Neural cell (in vitro differentiated cells): ENCODE results near the gene KLHDC3. TPM values are rescaled to one million over a fixed set of nuclear protein-coding genes. Genes with fewer than 3 reads are reported as not detected.
"Not testable (repeated sequence)": the region's sequence is repeated elsewhere in the genome, so short reads cannot be mapped to it uniquely, and the experiment has no call there.

ENCODE experiments used
- H2AFZ ChIP-seq: fragments of 200-600, 300-800 bp; sonication (generic), shearing (Covaris generic); 2 replicates; pipeline ENCODE4 v1.6.0; 2014; ENCODE audit warnings: low read depth, mild to moderate bottlenecking, antibody characterized with exemption, low read length, moderate library complexity
- H3F3A ChIP-seq: fragments of 200-600 bp; shearing (Covaris generic); 2 replicates; pipeline ENCODE4 v1.6.1; 2016; ENCODE audit warnings: mild to moderate bottlenecking, moderate library complexity, mixed read lengths, antibody characterized with exemption, low read length; ENCODE audit not compliant: insufficient read depth, poor library complexity, severe bottlenecking
- H3K27ac ChIP-seq: fragments of 200-600, 300-800 bp; sonication (generic), shearing (Covaris generic); 2 replicates; pipeline ENCODE4 v1.5.1; 2014; ENCODE audit warnings: mild to moderate bottlenecking, low read length, moderate library complexity
- H3K27me3 ChIP-seq: fragments of 300-800, 200-600 bp; sonication (generic), shearing (Covaris generic); 2 replicates; pipeline ENCODE4 v1.6.0; 2014; ENCODE audit warnings: mild to moderate bottlenecking, low read depth, low read length, moderate library complexity; ENCODE audit not compliant: insufficient read depth
- H3K36me3 ChIP-seq: fragments of 300-800, 200-600 bp; sonication (generic), shearing (Covaris generic); 2 replicates; pipeline ENCODE4 v1.5.1; 2014; ENCODE audit warnings: mild to moderate bottlenecking, antibody characterized with exemption, low read length, moderate library complexity; ENCODE audit not compliant: insufficient read depth
- H3K4me2 ChIP-seq: fragments of 300-800, 200-600 bp; sonication (generic), shearing (Covaris generic); 2 replicates; pipeline ENCODE4 v1.6.0; 2014; ENCODE audit warnings: mild to moderate bottlenecking, low read length
- H3K4me3 ChIP-seq: fragments of 300-800, 200-600 bp; sonication (generic), shearing (Covaris generic); 2 replicates; pipeline ENCODE4 v1.5.1; 2014; ENCODE audit warnings: mild to moderate bottlenecking, low read length, moderate library complexity
- H3K79me2 ChIP-seq: fragments of 200-600 bp; shearing (Covaris generic); replicated peaks from 2 replicates; pipeline ENCODE4 v1.6.0; 2014; ENCODE audit warnings: mild to moderate bottlenecking, low read length, moderate library complexity; ENCODE audit not compliant: insufficient read depth
- H3K9ac ChIP-seq: fragments of 300-800, 200-600 bp; sonication (generic), shearing (Covaris generic); 2 replicates; pipeline ENCODE4 v1.6.1; 2016; ENCODE audit warnings: mild to moderate bottlenecking, low read length, mixed read lengths
- H3K9me2 ChIP-seq: fragments of 200-600 bp; shearing (Covaris generic); 2 replicates; pipeline ENCODE4 v1.6.1; 2016; ENCODE audit warnings: mild to moderate bottlenecking, low read length, mixed read lengths; ENCODE audit not compliant: insufficient read depth
- H3K9me3 ChIP-seq: fragments of 200-600, 300-800 bp; sonication (generic), shearing (Covaris generic); 2 replicates; pipeline ENCODE4 v1.6.1; 2016; ENCODE audit warnings: mild to moderate bottlenecking, mixed run types, low read length, moderate library complexity, mixed read lengths
- H4K20me1 ChIP-seq: fragments of 200-600 bp; shearing (Covaris generic); 2 replicates; pipeline ENCODE4 v1.6.1; 2016; ENCODE audit warnings: mild to moderate bottlenecking, mixed run types; ENCODE audit not compliant: insufficient read depth
- CTCF ChIP-seq: fragments of 450-650 bp; IDR thresholded peaks from 2 replicates; pipeline ENCODE4 v1.5.1; 2014; ENCODE audit warnings: antibody characterized with exemption, mild to moderate bottlenecking, moderate library complexity; ENCODE audit not compliant: poor library complexity, severe bottlenecking
- EP300 ChIP-seq: fragments of 450-650 bp; conservative IDR thresholded peaks from 2 replicates; pipeline ENCODE4 v1.6.1; 2014; ENCODE audit warnings: antibody characterized with exemption, mild to moderate bottlenecking, moderate library complexity; ENCODE audit not compliant: poor library complexity, severe bottlenecking
- EZH2 ChIP-seq: fragments of 200-600, 300-800 bp; shearing (Covaris generic), sonication (generic); IDR thresholded peaks from 2 replicates; pipeline ENCODE4 v1.6.1; 2014; ENCODE audit warnings: antibody characterized with exemption, low read length, borderline replicate concordance, mild to moderate bottlenecking; ENCODE audit not compliant: insufficient read depth, poor library complexity, severe bottlenecking
- MXI1 ChIP-seq: fragments of 450-650 bp; conservative IDR thresholded peaks from 2 replicates; pipeline ENCODE4 v1.6.1; 2014; ENCODE audit warnings: antibody characterized with exemption, mild to moderate bottlenecking; ENCODE audit not compliant: poor library complexity, severe bottlenecking
- POLR2AphosphoS5 ChIP-seq: IDR thresholded peaks from 2 replicates; pipeline ENCODE4 v1.6.1; 2012
- RAD21 ChIP-seq: fragments of 450-650 bp; conservative IDR thresholded peaks from 2 replicates; pipeline ENCODE4 v1.6.1; 2014; ENCODE audit warnings: antibody characterized with exemption, mild to moderate bottlenecking, moderate library complexity
- REST ChIP-seq: IDR thresholded peaks from 2 replicates; pipeline ENCODE4 v1.6.1; 2012; ENCODE audit warnings: borderline replicate concordance
- SMC3 ChIP-seq: fragments of 450-650 bp; conservative IDR thresholded peaks from 2 replicates; pipeline ENCODE4 v1.6.1; 2014; ENCODE audit warnings: antibody characterized with exemption, mild to moderate bottlenecking, moderate library complexity; ENCODE audit not compliant: poor library complexity
- TAF1 ChIP-seq: IDR thresholded peaks from 2 replicates; pipeline ENCODE4 v1.6.1; 2012; ENCODE audit warnings: low read depth
- polyA plus RNA-seq: library from polyadenylated mRNA; depleted of rRNA; stranded (reverse); fragments of >200 nt; gene quantifications from 2 replicates; pipeline ENCODE4 v1.2.3, GENCODE V29; 2014

KLHDC3 gene
- polyA plus RNA-seq, 1 donor from 2014 or later: 232 TPM

- Histone ChIP-seq H3K9me2 (no peaks in the 10 kb centered on the region), H2AFZ (no peak overlapping the region), H3K36me3 (no peaks in the 10 kb centered on the region), H3K9ac (no peak overlapping the region), H3F3A (no peaks in the 10 kb centered on the region), H3K79me2 (no peaks in the 10 kb centered on the region), H4K20me1 (no peaks in the 10 kb centered on the region), H3K27me3 (no peaks in the 10 kb centered on the region), H3K4me2 (no peak overlapping the region), H3K27ac (no peak overlapping the region), H3K9me3 (no peaks in the 10 kb centered on the region), H3K4me3 (no peak overlapping the region)
- TF ChIP-seq SMC3 (no peak), MXI1 (no peak), EZH2 (no peak), TAF1 (no peak), CTCF (no peak), REST (no peak), RAD21 (no peak), EP300 (no peak), POLR2AphosphoS5 (no peak)
These were observed 20.6 kb upstream of the KLHDC3 start for GRCh38 chr6:42993445-42993844.

GRCh38 chr6:42996513-42996912 is 17.5 kb upstream of the KLHDC3 start:
- Histone ChIP-seq H3K27me3 (no peaks in the 10 kb centered on the region), H3K4me3 (no peak overlapping the region), H3F3A (no peaks in the 10 kb centered on the region), H3K9me2 (no peaks in the 10 kb centered on the region), H4K20me1 (no peaks in the 10 kb centered on the region), H3K9me3 (no peaks in the 10 kb centered on the region), H3K36me3 (no peaks in the 10 kb centered on the region), H3K4me2 (no peak overlapping the region), H3K79me2 (no peaks in the 10 kb centered on the region), H3K9ac (no peak overlapping the region), H2AFZ (no peak overlapping the region), H3K27ac (no peak overlapping the region)
- TF ChIP-seq MXI1: no peak

GRCh38 chr6:42998205-42998604 is 15.8 kb upstream of the KLHDC3 start:
- not testable (repeated sequence) for H4K20me1 ChIP-seq, H3K4me3 ChIP-seq, H3K9ac ChIP-seq

More at GRCh38 chr6:42998205-42998604, 15.8 kb upstream of the KLHDC3 start:
- not testable (repeated sequence) for H3K27ac ChIP-seq, H3K9me3 ChIP-seq, H3K27me3 ChIP-seq, H3K4me2 ChIP-seq, H3F3A ChIP-seq, H3K36me3 ChIP-seq, H3K79me2 ChIP-seq, H3K9me2 ChIP-seq, H2AFZ ChIP-seq
